Kidney epithelial cell (primary cell): ENCODE results near the gene RALGPS1. TPM values are rescaled to one million over a fixed set of nuclear protein-coding genes. Genes with fewer than 3 reads are reported as not detected.

Experiments
- DNase-seq: peaks from one replicate; pipeline ENCODE4 v3.0.0-alpha.2; 2010; ENCODE audit warnings: low read depth
- H3K27me3 ChIP-seq: 2 replicates; pipeline ENCODE4 v1.6.0; 2011; ENCODE audit warnings: low read length; ENCODE audit not compliant: control insufficient read depth, insufficient read depth
- H3K36me3 ChIP-seq: 2 replicates; pipeline ENCODE4 v1.5.1; 2011; ENCODE audit warnings: low read length; ENCODE audit not compliant: control insufficient read depth, insufficient read depth
- H3K4me3 ChIP-seq: 2 replicates; pipeline ENCODE4 v1.5.1; 2011; ENCODE audit warnings: low read depth, mild to moderate bottlenecking, control low read depth, low read length
- CTCF ChIP-seq: IDR thresholded peaks from 2 replicates; pipeline ENCODE4 v1.5.1; 2011; ENCODE audit warnings: mild to moderate bottlenecking, moderate library complexity, low read length, control low read depth, inconsistent platforms; ENCODE audit not compliant: insufficient read depth, poor library complexity, severe bottlenecking
- total RNA-seq: library from RNA; depleted of rRNA; stranded (reverse); fragments of >200 nt; gene quantifications from 2 replicates; pipeline ENCODE4 v1.2.3, GENCODE V29; 2015

RALGPS1 gene
- total RNA-seq, 1 donor from 2014 or later = 5.6 TPM

- Histone ChIP-seq H3K36me3 (no peaks in the 10 kb centered on the region), H3K4me3 (no peak overlapping the region), H3K27me3 (no peaks in the 10 kb centered on the region)
- no peak for DNase-seq
- no peak for TF ChIP-seq CTCF
These were observed 175.1 kb downstream of the RALGPS1 start for GRCh38 chr9:127089631-127090081.

GRCh38 chr9:127090341-127090985 is 175.9 kb downstream of the RALGPS1 start:
- no peak overlapping the region for H3K4me3 ChIP-seq
- no peak for DNase-seq
- H3K27me3 ChIP-seq = no peaks in the 10 kb centered on the region
- TF ChIP-seq CTCF = no peak
- no peaks in the 10 kb centered on the region for H3K36me3 ChIP-seq

- DNase-seq = no peak
- H3K4me3 ChIP-seq = no peak overlapping the region
- no peaks in the 10 kb centered on the region for H3K27me3 ChIP-seq
- H3K36me3 ChIP-seq = no peaks in the 10 kb centered on the region
- TF ChIP-seq CTCF = no peak
These were observed 176.9 kb downstream of the RALGPS1 start for GRCh38 chr9:127091526-127091925.

GRCh38 chr9:127092041-127092608 is 177.5 kb downstream of the RALGPS1 start:
- no peak for DNase-seq
- TF ChIP-seq CTCF = no peak
- H3K27me3 ChIP-seq = no peaks in the 10 kb centered on the region
- no peaks in the 10 kb centered on the region for H3K36me3 ChIP-seq
- H3K4me3 ChIP-seq = no peak overlapping the region

GRCh38 chr9:127093319-127094020 is 178.9 kb downstream of the RALGPS1 start:
- Histone ChIP-seq H3K27me3 (no peaks in the 10 kb centered on the region), H3K4me3 (no peak overlapping the region), H3K36me3 (no peaks in the 10 kb centered on the region)
- TF ChIP-seq CTCF = no peak
- no peak for DNase-seq
